Sigmoid colon (tissue), 7 donors: Measurements from ENCODE around the gene IL1RAPL2. TPM values are rescaled to one million over a fixed set of nuclear protein-coding genes. Genes with fewer than 3 reads are reported as not detected.

ENCODE experiments used
- DNase-seq: peaks from one replicate; pipeline ENCODE4 v3.0.0-alpha.2; 2019
- H3K27ac ChIP-seq, 4 donors: fragments of 200-600 bp; sonication (generic); one replicate each; pipeline ENCODE4 v1.5.1; 2016 to 2019; ENCODE audit warnings: mild to moderate bottlenecking in 1 of 4
- H3K27me3 ChIP-seq, 3 donors: fragments of 200-600 bp; sonication (generic); one replicate each; pipeline ENCODE4 v1.5.1; 2019; ENCODE audit warnings: mild to moderate bottlenecking in 1 of 3
- H3K36me3 ChIP-seq, 4 donors: fragments of 200-600 bp; sonication (generic); one replicate each; pipeline ENCODE4 v1.5.1; 2016 to 2019
- H3K4me1 ChIP-seq, 4 donors: fragments of 200-600 bp; sonication (generic); one replicate each; pipeline ENCODE4 v1.5.1; 2017 to 2019
- H3K4me3 ChIP-seq, 4 donors: fragments of 200-600 bp; sonication (generic); one replicate each; pipeline ENCODE4 v1.5.1; 2017 to 2019; ENCODE audit warnings: mild to moderate bottlenecking in 2 of 4, moderate library complexity in 1 of 4
- H3K9me3 ChIP-seq, 4 donors: fragments of 200-600 bp in 3 of 4; sonication (generic) in 3 of 4; one replicate each; pipeline versions ENCODE4 v1.5.1 to v1.6.1; 2013 to 2019
- EP300 ChIP-seq, 4 donors: sonication (generic); formaldehyde crosslinking; IDR thresholded peaks; one replicate each; pipeline ENCODE4 v1.6.1; 2017; ENCODE audit warnings: antibody characterized with exemption in 4 of 4
- POLR2A ChIP-seq, 2 donors: fragments of 450-650 bp; IDR thresholded peaks; one replicate each; pipeline ENCODE4 v1.6.1; 2016; ENCODE audit warnings: antibody characterized with exemption in 2 of 2, mild to moderate bottlenecking in 2 of 2, moderate library complexity in 2 of 2
- POLR2AphosphoS5 ChIP-seq, 4 donors: sonication (generic); formaldehyde crosslinking; IDR thresholded peaks; one replicate each; pipeline ENCODE4 v1.6.1; 2017; ENCODE audit warnings: antibody characterized with exemption in 4 of 4
- WGBS, 2 donors: extraction: QIAGEN DNeasy Blood & Tissue Kit; methylation state at CpG; one replicate each; pipeline ENCODE4 v1.1.7; 2013; 5-methylcytosine and 5-hydroxymethylcytosine counted together
- intact Hi-C: fragments of 100-400 bp; cut with DNase I; formaldehyde crosslinking; loops from one replicate; pipeline ENCODE4 v1.15.1; 2023
- polyA plus RNA-seq, 3 donors: library from polyadenylated mRNA; stranded (reverse); fragments of 200-250 nt; gene quantifications; one replicate each; pipeline ENCODE4 v1.2.3, GENCODE V29; 2013
- total RNA-seq, 4 donors: library from RNA; depleted of rRNA; stranded (reverse); fragments of >200 nt; gene quantifications; one replicate each; pipeline ENCODE4 v1.1.0, GENCODE V29; 2016
- TF ChIP-seq, protein P1 (sequence below), 4 experiments: fragments of 450-650 bp in 3 of 4; fragments of 200-600 bp in 1 of 4; IDR thresholded peaks; one replicate each; pipeline ENCODE4 v1.5.1; 2016 to 2019; ENCODE audit warnings: antibody characterized with exemption in 4 of 4, mild to moderate bottlenecking in 3 of 4, moderate library complexity in 2 of 4
- donor health status: healthy with polysubstance abuse.
- donor health status: Bipolar disorder and iron deficiency.
- donor health status: healthy.

Gene IL1RAPL2
- total and polyA plus RNA-seq, 7 donors = 0.01 to 1.1 (median 0.79) TPM; not detected in 3

GRCh38 chrX:104564335-104564734 is 1.7 kb upstream of the IL1RAPL2 start:
- H3K27ac ChIP-seq = no peak overlapping the region
- intact Hi-C loops = no loop called here
- TF ChIP-seq POLR2AphosphoS5 (IDR thresholded peaks at IDR 0.05) = no peak
- TF ChIP-seq EP300 (IDR thresholded peaks at IDR 0.05) = no peak
- no peak for TF ChIP-seq POLR2A (IDR thresholded peaks at IDR 0.05)
- TF ChIP-seq, protein P1, sequence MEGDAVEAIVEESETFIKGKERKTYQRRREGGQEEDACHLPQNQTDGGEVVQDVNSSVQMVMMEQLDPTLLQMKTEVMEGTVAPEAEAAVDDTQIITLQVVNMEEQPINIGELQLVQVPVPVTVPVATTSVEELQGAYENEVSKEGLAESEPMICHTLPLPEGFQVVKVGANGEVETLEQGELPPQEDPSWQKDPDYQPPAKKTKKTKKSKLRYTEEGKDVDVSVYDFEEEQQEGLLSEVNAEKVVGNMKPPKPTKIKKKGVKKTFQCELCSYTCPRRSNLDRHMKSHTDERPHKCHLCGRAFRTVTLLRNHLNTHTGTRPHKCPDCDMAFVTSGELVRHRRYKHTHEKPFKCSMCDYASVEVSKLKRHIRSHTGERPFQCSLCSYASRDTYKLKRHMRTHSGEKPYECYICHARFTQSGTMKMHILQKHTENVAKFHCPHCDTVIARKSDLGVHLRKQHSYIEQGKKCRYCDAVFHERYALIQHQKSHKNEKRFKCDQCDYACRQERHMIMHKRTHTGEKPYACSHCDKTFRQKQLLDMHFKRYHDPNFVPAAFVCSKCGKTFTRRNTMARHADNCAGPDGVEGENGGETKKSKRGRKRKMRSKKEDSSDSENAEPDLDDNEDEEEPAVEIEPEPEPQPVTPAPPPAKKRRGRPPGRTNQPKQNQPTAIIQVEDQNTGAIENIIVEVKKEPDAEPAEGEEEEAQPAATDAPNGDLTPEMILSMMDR (IDR thresholded peaks at IDR 0.05) = no peak

GRCh38 chrX:104564921-104565703 is 887 bp upstream of the IL1RAPL2 start:
- TF ChIP-seq POLR2AphosphoS5 (IDR thresholded peaks at IDR 0.05) (no peak), POLR2A (IDR thresholded peaks at IDR 0.05) (no peak), EP300 (IDR thresholded peaks at IDR 0.05) (no peak)
- TF ChIP-seq, protein P1 (IDR thresholded peaks at IDR 0.05) = no peak
- H3K27me3 ChIP-seq = peaks cover 0 to 15% (median 0%) of the 10 kb centered on the region in 3 donors
- no peak overlapping the region for H3K27ac ChIP-seq
- H3K4me1 ChIP-seq = no peaks in the 10 kb centered on the region
- 10 to 19% methylated on average over 39 of the region's 39 CpGs for WGBS, 2 donors
- intact Hi-C loops = no loop called here
- DNase-seq = no peak
- no peak overlapping the region for H3K4me3 ChIP-seq
- no peaks in the 10 kb centered on the region for H3K36me3 ChIP-seq
- no peaks in the 10 kb centered on the region for H3K9me3 ChIP-seq

More at GRCh38 chrX:104564335-104564734, 1.7 kb upstream of the IL1RAPL2 start:
- no peak overlapping the region for H3K4me3 ChIP-seq
- H3K9me3 ChIP-seq = no peaks in the 10 kb centered on the region
- no peak for DNase-seq
- peaks cover 0 to 15% (median 0%) of the 10 kb centered on the region in 3 donors for H3K27me3 ChIP-seq
- WGBS, 2 donors = 59 to 64% methylated on average over 9 of the region's 9 CpGs
- no peaks in the 10 kb centered on the region for H3K36me3 ChIP-seq
- H3K4me1 ChIP-seq = no peaks in the 10 kb centered on the region

GRCh38 chrX:104566681-104567501 is 892 bp downstream of the IL1RAPL2 start:
- Histone ChIP-seq H3K4me1 (no peaks in the 10 kb centered on the region), H3K27ac (no peak overlapping the region), H3K4me3 (peak overlapping the region in 3 of 4 donors; percentile 7 to 30 (median 16)), H3K9me3 (no peaks in the 10 kb centered on the region), H3K27me3 (peaks cover 0 to 15% (median 0%) of the 10 kb centered on the region in 3 donors), H3K36me3 (no peaks in the 10 kb centered on the region)
- DNase-seq = no peak
- TF ChIP-seq POLR2AphosphoS5 (IDR thresholded peaks at IDR 0.05) (no peak), EP300 (IDR thresholded peaks at IDR 0.05) (no peak), POLR2A (IDR thresholded peaks at IDR 0.05) (no peak)
- TF ChIP-seq, protein P1 (IDR thresholded peaks at IDR 0.05) = no peak
- intact Hi-C loops = no loop called here
- 3 to 15% methylated on average over 46 of the region's 46 CpGs for WGBS, 2 donors

GRCh38 chrX:104567506-104567905 is 1.5 kb downstream of the IL1RAPL2 start:
- Histone ChIP-seq H3K9me3 (no peaks in the 10 kb centered on the region), H3K27ac (no peak overlapping the region), H3K36me3 (no peaks in the 10 kb centered on the region), H3K4me3 (peak overlapping the region in 3 of 4 donors; percentile 7 to 30 (median 16)), H3K27me3 (peaks cover 0 to 15% (median 0%) of the 10 kb centered on the region in 3 donors), H3K4me1 (no peaks in the 10 kb centered on the region)
- 9 to 15% methylated on average over 14 of the region's 14 CpGs for WGBS, 2 donors
- no peak for DNase-seq
- no peak for TF ChIP-seq EP300 (IDR thresholded peaks at IDR 0.05)
- TF ChIP-seq POLR2A (IDR thresholded peaks at IDR 0.05) = no peak
- TF ChIP-seq, protein P1 (IDR thresholded peaks at IDR 0.05) = no peak
- no peak for TF ChIP-seq POLR2AphosphoS5 (IDR thresholded peaks at IDR 0.05)
- intact Hi-C loops = no loop called here
